Measurements from ENCODE around the gene MAN2B2. TPM values are rescaled to one million over a fixed set of nuclear protein-coding genes. Genes with fewer than 3 reads are reported as not detected.

Gene MAN2B2
- total and polyA plus RNA-seq, 2 of the 4 experiments (the other 2 are of a cell fraction) = 13.4 to 34.1 TPM

DNA sequence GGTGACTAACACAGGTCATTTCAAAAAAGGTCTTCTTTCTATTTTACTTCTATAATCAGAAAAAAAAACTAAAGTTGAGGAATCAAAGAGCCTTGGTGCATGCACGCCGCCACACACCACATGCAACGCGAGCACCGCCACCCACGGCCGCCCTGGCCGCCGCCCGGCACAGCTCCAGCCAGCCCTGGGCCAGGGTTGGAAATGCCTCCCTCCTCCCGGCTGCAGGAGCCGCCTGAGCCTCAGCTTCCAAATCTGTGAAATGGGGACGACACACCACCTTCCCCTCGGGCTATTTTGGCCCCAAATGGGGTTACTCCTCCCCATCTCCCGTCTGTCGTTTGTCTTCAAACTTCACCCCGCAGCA, 39.7 kb upstream of the MAN2B2 start:
- Histone ChIP-seq H3K14ac (replicated peaks; ENCODE audit: low read depth, low read length) (no peak overlapping the region), H3K27me3 (ENCODE audit: control insufficient read depth, insufficient read depth, low read length) (no peaks in the 10 kb centered on the region; the same call in 1 of the 2 replicates), H3K4ac (ENCODE audit: low read depth, low read length) (no peak overlapping the region), H3K9ac (ENCODE audit: low read depth, low read length) (no peak overlapping the region), H2BK15ac (ENCODE audit: low read depth, low read length) (no peak overlapping the region), H4K91ac (ENCODE audit: insufficient read depth, low read depth, low read length) (no peak overlapping the region), H2BK20ac (ENCODE audit: low read depth, low read length) (no peak overlapping the region), H4K20me1 (ENCODE audit: insufficient read depth, low read length) (no peaks in the 10 kb centered on the region), H3K56ac (ENCODE audit: extremely low read depth, insufficient read depth, low read length) (no peak overlapping the region), H3K18ac (ENCODE audit: low read depth, low read length) (no peak overlapping the region), H4K5ac (ENCODE audit: low read depth, low read length) (no peak overlapping the region), H4K8ac (ENCODE audit: low read depth in 2 of 2, low read length in 2 of 2) (no peak overlapping the region), H3K4me1 (ENCODE audit: control insufficient read depth, insufficient read depth, low read length) (no peaks in the 10 kb centered on the region), H3K4me2 (ENCODE audit: low read depth, low read length) (no peak overlapping the region), H2BK120ac (ENCODE audit: low read depth, low read length) (no peak overlapping the region), H2AFZ (replicated peaks; ENCODE audit: low read length, poor library complexity) (no peak overlapping the region), H3K23ac (ENCODE audit: low read depth, low read length) (no peak overlapping the region), H3K9me3 (ENCODE audit: control insufficient read depth, insufficient read depth, low read length) (no peaks in the 10 kb centered on the region), H3K36me3 (ENCODE audit: control insufficient read depth, insufficient read depth, low read length) (no peaks in the 10 kb centered on the region), H2AK5ac (ENCODE audit: low read depth, low read length) (no peak overlapping the region), H3K27ac (ENCODE audit: insufficient read depth, low read length) (no peak overlapping the region), H2AK9ac (replicated peaks; ENCODE audit: low read depth, low read length, poor library complexity) (no peak overlapping the region), H2BK5ac (ENCODE audit: low read depth, low read length, poor library complexity, severe bottlenecking) (no peak overlapping the region), H3K9me1 (ENCODE audit: insufficient read depth, low read length) (no peaks in the 10 kb centered on the region), H3K4me3 (ENCODE audit: insufficient read depth, low read depth, low read length) (no peak overlapping the region), H3K79me1 (ENCODE audit: low read depth in 1 of 2, low read length in 2 of 2) (no peaks in the 10 kb centered on the region)
- BruUV-seq (replicated peaks) = no TSS peak
- no peak for TF ChIP-seq RFX5 (IDR thresholded peaks at IDR 0.05; ENCODE audit: low read depth, low read length)
- no peak for TF ChIP-seq MAFK (IDR thresholded peaks at IDR 0.05; ENCODE audit: low read depth, low read length)
- no peak for TF ChIP-seq POLR2A (IDR thresholded peaks at IDR 0.05; ENCODE audit: low read depth, low read length)
- TF ChIP-seq CHD1 (IDR thresholded peaks at IDR 0.05; ENCODE audit: low read depth, low read length) = no peak
- ATAC-seq (ENCODE audit: low read depth) = no peak
- no peak for DNase-seq
- ChIA-PET POLR2A (ENCODE audit: unreplicated experiment) (no interaction called here), CTCF (no interaction called here)
- dilution Hi-C loops (cut with HindIII; ENCODE audit: low sequenced_read_pairs, unreplicated experiment) = no loop called here
- in situ Hi-C loops (cut with MboI; ENCODE audit: low sequenced_read_pairs) = no loop called here
- WGBS, 2 experiments (ENCODE audit: extremely low coverage in 2 of 2, insufficient read length in 1 of 2) = 81% methylated on average over 13 of the region's 17 CpGs; no CpG with 5 or more reads in 1 of the 2 experiments
- intact Hi-C loops (cut with micrococcal nuclease) = no loop called here

Data from IMR-90 (cell line).